ENCODE measurements around the gene SMTN.

DNA sequence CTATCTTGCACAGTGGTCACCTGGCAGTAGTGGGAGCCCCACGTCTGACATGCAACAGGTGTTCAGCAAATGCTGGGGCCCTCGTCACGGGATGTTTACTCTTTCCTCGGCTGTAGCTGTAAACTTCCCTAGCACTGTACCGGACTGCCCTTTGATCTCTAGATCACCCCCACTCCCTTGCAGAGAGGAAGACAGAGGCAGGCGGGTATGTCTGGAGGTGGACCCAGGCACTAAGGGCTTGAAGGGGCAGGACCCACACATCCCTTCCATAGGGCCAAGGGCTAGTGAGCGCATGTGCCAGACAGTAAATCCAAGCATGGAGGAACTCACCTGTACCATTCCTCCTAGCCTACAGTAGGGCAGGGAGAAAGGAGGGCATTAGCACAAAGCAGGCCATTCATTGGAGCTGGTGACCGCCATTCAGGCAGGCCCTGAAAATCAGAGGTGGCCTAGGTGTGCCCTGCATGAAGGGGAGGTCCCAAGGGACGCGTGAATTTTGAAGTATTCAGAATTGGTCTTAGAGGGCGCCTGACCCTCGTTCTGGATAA lies 1.9 kb upstream of the SMTN start:
- TF ChIP-seq POLR2AphosphoS5 (IDR thresholded peaks at IDR 0.05; ENCODE audit: low read depth, low read length) (no peak), POLR2A (IDR thresholded peaks at IDR 0.05; ENCODE audit: low read depth, low read length) (no peak), TAF1 (IDR thresholded peaks at IDR 0.05; ENCODE audit: borderline replicate concordance, low read depth, low read length) (no peak)
